NCI-H1417 treated with DMSO at 0.1 percent for 48 hours (cell line): ENCODE measurements around the gene SLC10A7.

ENCODE experiments used
- DNase-seq: peaks from one replicate; lab custom pipeline; 2025; lab: John Stamatoyannopoulos, UW

The SLC10A7 gene

DNA sequence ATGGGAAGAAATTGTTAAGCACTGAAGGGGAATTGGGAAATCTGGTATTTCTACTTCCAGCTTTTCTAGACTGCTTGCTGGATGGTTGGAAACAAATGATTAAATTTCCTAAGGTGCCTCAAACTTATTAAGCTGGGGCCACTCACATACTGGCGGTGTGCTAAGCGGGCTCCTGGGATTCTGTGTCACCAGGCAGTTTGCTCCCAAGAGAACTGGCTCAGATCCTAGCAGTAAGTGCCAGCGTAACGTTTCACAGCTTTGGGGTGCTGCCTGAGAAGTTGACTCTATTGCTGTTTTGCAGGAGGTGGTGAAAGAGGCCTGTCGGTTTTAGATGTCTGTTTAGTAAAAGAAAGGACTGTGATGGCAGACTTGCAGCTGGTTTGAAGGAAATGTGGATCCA, 314.3 kb downstream of the SLC10A7 start:
- DNase-seq = no peak
